Hematopoietic multipotent progenitor cell treated with erythropoietin and hydrocortisone succinate and interleukin-3 and kit ligand, for 8 days (in vitro differentiated cells): ENCODE data around the gene TTC22.

Experiments used
- DNase-seq: peaks from one replicate; pipeline ENCODE4 v3.0.0-alpha.2; 2015

TTC22 gene

DNA sequence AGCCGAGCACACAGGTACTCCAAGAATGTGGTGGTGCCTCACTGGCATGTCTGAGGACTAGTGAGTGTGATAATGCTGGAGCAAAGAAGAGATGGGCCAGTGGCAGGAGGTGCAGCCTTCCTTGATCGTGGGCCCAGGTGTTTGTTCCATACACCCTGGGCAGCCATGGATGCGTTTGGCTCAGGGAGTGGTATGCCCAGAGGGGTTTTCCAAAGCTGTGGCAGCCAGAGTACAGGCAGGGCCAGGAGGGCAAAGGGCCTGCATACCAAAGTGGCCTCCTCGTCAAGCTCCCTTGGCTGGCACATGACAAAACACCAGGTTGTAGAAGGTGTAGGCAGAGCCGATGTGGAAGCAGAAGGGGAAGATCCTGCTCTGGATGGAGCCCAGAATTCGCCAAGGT, 55.8 kb downstream of the TTC22 start:
- DNase-seq = no peak

DNA sequence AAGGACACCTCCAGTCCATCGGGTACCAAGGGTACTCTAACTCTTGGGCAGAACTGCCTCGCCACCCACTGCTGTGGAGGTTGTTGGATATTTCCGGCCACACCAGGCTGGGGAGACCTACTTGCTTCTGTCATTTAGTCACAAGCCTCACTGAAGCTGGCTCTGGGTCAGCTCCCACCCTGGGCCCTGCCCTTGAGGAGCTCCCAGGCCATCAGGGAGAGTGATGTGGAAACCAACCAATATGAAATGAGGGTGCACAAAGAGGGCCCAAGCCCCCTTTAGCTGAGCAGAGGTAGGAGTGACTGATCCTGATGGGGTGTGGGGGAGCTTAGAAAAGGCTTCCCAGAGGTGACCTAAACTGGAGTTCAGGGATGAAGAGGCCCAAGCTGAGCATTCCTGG, 56.4 kb downstream of the TTC22 start:
- no peak for DNase-seq

DNA sequence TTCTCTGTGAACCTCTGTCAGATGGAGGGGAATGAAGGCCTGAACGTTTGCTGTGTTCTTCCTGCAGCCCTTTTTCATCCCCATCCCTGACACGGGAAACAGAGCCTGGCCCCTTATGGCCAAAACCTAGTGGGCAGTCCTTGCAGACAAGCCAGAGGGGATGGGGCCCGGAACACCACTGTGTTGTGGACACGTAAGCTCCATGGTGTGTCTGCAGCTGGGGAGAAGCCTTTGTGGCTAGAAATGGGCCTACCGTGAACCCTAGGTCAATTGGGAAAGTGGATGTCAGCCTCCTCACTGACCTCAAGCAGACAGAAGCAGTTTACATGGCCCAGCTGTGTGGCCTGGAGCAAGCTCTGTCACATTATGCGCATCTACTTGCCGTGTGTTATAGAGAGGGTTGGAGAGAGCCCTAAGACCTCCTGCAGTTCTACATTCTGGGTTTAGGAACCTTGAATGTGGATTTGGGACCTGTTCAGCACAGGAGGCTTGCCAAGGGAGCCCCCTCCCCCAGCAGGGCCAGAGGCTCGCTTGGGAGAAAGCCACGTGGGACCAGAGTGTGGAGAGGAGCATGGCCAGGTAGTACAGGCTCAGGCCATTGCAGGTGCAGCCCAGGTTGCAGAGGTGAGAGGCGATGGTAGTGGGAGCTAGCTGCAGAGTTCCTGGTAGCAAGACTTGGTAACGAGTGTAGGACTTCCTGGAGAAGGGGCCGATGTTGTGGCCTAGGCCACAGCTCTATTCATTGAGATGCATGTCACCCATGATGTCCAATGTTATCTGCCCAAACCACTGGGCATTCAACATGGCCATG, 57.5 kb downstream of the TTC22 start:
- no peak for DNase-seq

DNA sequence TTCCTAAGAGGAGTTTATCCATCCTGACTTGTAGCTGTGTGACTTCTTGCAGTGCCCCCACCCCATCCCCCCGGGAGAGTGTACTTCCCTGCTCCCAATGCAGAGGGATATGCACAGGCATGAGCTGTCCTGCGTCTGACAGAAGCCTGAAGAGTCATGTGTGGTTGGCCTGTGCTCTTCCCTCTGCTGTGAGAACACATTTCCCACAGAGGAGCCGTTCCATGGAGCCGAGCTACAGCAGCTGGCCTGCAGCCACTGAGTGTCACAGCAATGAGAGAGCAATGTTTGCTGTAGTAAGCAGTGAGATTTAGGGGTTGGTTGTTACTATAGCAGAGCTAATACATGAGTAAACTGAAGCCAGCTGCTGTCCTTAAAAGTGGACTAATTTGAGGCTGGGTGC, 58.8 kb downstream of the TTC22 start:
- DNase-seq = no peak

DNA sequence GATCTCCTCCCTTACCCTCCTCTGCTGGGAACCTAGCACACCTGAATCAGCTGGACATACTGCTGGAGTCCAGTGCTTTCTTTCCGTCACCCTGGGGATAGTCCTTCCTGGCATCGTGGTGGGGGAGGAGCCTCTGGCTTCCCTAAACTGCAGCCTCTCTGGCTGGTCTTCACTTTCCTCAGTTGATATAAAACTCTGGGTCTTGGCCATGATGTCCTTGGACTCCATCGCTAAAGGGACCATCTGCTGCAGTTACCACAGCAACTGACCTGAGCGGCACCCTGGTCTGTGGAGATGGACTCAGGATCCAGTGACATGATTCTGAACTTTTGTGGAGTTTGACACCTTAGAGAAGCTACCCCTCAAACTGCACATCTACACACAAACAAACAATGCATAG, 59.6 kb downstream of the TTC22 start:
- no peak for DNase-seq

DNA sequence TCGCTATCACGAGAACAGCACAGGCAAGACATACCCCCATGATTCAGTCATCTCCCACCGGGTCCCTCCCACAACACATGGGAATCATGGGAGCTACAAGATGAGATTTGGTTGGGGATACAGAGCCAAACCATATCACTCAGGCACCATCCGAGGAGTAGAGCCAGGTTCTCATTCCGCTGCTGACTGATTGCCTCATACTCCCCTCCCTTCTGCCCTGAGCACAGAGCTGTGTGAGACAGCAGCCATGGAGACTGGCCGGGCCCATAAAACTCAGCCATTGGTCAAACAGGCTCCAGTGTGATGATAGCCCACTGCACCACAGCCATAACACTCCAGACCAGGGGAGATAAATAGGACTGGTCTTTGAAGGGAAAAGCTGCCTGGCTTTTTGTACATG, 62.9 kb downstream of the TTC22 start:
- no peak for DNase-seq

DNA sequence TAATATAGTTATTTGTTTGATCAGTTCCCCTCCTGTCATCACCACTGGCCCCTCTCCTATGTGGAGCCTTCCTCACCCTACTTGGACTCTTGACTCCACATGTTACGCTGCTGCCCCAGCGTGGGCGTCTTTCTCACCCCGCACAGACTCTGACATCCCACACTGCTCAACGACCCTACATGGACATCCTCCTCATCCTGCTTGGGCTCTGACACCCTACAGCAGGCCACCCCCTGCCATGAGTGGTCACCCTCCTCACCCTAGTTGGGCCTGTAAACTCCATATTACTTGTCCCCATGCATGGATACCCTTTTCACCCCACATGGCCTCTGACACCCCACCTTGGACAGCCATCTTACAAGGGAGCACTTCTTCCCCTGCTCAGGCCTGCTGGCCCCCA, 64.4 kb downstream of the TTC22 start:
- no peak for DNase-seq
